G401 (cell line): Measurements from ENCODE around the gene OR6N2. TPM values are rescaled to one million over a fixed set of nuclear protein-coding genes. Genes with fewer than 3 reads are reported as not detected.

ENCODE experiments used
- DNase-seq: peaks from one replicate; pipeline ENCODE4 v3.0.0-alpha.2; 2015; ENCODE audit warnings: low spot score
- in situ Hi-C: cut with HindIII; loops from 2 replicates; pipeline ENCODE4 v1.10.0; 2016; ENCODE audit warnings: low sequenced_read_pairs, mixed read lengths
- total RNA-seq: library from RNA; depleted of rRNA; stranded (reverse); fragments of >200 nt; shearing (Covaris generic); gene quantifications from 2 replicates; pipeline ENCODE4 v1.2.3, GENCODE V29; 2014; rRNA removed

OR6N2 gene
- total RNA-seq, 1 experiment from 2014 or later, result not detected

DNA sequence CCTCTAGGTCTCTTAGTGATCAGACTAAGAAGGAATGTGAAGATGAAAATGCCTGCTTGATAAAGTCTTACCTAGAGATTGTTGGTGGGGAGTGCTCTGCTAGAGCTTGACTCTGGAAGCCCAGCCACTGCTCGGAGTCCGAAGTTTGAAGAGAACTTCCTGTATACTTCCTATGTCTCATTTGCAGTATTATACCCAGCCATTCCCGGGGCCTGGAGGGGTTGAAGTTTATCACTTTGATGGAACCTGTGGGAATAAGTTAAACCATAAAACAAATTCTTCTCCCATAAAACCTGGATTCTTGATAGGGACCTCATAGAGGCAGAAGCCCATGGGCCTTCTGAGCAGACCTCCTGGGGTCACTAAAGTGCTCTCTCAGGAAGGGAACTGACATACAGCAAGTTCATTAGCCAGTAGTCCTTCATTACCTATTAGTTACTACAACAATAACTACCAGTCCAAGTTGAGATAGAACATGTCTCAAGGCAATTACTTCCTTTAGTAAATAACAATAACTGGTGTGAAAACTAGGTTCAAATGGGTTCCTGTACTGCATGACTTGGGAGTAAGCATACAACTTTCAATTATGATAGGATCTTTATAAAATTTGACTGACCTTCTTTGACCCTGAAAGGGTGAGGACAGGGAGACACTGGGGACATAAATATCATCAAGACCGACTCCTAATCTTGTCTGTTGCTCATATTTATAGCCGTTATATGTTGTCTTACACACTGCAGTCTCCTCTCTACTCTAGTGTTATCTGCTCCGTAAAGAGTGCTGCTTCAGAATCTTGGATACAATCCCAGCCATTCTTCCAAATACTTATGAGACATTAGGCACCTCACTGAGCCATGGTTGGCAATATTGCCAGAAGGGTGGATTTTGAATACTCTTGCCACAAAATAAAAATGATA lies 8.8 kb downstream of the OR6N2 start, which contains the start of gene OR6N1:
Gene OR6N1, minus strand, starts transcription at position 246 of the 917 bp plus-strand sequence. CDS start 5,513 bp downstream, outside the sequence.
- DNase-seq, result no peak

DNA sequence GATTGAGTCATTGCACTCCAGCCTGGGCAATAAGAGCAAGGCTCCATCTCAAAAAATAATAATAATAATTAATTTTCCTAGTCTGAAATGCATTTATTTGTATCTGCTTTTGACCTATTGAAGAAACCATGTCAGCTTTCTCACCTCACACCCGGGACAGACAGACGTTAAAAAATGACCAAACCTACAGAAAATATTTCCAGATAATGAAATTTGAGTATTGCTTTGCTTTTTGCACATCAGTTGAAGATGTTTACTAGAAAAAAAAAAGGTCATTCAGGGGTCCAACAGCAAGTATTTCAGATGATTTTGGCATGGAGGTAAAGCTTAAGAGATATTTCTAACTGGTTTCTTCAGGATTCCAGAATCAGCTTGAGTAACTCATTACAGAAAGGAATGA lies 26.6 kb downstream of the OR6N2 start, which contains the start of gene OR6K6:
Gene OR6K6, plus strand, starts transcription at position 301 of the 400 bp plus-strand sequence. CDS start 168 bp downstream, outside the sequence.
- in situ Hi-C loops, result no loop called here
- DNase-seq, result no peak

More for the DNA sequence above, 8.8 kb downstream of the OR6N2 start, which contains the start of gene OR6N1:
- in situ Hi-C loops, result no loop called here

DNA sequence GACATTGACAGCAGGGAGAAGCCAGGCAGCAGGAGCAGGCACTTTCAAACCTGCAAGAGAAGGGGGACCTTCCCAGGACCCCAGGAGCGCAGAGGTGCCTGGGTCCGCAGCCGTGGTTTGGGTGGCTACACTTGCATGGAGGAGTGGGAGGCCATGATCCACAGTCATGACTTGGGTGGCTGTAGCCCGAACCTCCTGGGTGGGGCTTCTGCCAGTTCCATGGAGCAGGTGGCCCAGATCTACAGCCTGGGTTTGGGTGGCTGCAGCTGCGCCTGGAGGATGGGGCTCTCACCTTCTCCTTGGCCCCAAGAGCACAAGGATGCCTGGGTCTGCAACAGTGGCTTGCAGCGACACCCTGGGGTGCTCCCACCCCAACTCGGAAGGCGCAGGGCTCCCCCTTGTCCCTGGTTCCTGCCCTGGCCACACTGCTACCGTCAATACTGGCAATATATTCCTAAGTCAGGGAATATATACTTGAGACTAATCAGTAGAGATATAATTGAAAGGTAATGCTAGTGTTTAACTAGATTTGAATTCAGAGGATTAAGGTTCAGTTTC lies 28.8 kb downstream of the OR6N2 start:
- DNase-seq, result no peak
- in situ Hi-C loops, result no loop called here

DNA sequence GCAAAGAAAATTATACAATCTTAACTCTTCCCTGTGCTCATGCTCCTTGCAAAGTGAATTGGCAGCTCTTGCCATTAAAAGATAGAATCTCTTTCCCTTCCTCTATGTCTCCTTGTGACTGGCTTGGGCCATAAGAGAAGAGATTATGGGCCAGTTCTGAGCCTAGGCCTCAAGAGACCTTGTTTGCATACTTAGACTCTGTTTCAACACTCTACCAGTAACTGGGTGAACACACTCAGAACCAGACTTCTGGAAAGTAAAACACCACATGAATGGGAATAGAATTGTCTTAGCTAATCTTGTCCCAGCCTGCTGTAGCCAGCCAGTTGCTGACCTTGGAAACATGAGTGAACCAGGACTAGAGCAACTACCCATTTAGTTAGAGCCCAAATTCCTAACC lies 45.2 kb downstream of the OR6N2 start:
- no peak for DNase-seq
- in situ Hi-C loops, result no loop called here

DNA sequence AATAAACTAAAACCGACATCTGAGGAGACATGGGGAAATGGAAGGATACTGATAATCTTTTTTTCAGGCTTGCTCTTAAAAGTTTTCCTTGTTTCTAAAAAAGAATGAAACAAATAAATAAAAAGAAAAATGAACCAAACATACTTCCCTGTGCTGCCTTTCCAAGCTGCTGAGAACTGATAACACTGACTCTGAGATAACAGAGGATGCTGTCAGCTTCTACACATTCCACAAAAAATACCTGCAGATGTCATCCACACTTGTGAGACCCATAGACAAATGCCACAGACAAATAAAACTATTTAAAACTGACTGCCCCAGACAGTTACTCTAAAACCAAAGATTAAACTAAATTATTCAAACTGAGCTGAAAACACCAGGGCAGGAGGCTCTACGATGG lies 48.5 kb downstream of the OR6N2 start:
- in situ Hi-C loops, result no loop called here
- DNase-seq, result no peak

DNA sequence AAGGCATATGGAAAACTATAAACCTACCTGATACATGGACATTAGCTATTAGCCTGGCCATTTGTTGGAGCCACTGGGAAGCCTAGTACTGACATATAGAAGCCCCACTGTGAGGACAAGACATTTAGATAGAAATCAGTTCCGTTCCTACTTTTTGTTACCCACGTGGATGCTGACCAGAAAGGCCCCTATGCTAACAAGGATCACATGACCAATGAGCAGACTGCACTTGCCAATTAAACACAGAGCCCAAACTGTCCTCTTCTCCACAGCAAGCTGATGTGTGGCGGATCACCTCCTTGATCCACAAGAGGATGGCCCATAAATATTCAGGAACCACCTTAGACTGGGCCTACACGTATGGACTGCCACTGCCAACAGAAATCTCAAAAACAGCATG lies 49.3 kb downstream of the OR6N2 start:
- in situ Hi-C loops, result no loop called here
- DNase-seq, result no peak

DNA sequence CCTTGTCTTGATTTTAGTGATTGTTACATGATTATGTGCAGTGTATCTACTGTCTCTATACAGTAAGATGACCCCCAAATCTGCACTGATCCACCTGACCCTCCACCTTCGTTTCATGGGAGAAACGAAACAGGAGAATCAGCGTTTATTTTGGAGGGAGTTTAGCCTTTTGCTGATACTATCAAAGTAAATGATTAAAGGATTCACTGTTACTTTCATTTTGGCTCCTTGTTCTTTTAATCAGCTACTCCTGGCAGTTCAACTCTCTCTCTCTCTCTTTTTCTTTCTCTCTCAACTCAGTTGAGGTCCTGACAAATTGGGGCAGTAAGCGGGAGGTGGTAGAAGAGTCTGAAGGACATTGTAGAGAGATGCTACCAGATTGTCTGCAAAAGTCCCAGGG lies 50.6 kb downstream of the OR6N2 start:
- no peak for DNase-seq
- in situ Hi-C loops, result no loop called here

DNA sequence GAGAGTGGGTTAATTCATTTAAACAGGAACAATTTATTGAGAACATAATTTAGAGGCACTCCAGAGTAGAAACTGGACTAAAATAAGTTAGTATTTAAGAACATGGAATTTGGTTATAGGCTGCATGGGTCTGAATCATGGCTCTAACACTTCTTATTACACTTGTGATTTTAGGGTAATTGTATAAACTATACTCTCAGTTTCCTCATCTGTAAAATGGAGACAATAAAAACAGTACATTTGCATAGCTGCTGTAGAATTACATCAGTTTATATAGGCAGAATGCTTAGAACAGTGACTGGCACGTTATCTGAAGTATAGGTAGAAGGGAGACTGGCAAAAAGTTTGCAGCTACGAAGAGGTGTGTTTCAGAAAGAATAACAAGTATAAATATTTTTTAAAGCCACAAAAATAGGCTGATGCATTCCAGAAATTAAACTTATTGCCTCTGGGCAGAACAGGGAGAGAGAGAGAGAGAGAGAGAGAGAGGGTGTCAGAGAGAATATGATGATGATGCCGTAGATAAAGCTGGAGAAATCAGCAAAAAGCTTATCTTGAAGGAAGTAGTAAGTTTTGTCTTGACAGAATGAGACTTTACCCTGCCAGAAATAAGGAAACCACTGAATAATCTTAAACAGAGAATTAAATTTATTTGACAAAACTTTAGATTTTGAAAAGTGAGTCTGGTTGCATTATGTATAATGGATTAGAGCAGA lies 52.3 kb downstream of the OR6N2 start:
- no peak for DNase-seq
- in situ Hi-C loops, result no loop called here

DNA sequence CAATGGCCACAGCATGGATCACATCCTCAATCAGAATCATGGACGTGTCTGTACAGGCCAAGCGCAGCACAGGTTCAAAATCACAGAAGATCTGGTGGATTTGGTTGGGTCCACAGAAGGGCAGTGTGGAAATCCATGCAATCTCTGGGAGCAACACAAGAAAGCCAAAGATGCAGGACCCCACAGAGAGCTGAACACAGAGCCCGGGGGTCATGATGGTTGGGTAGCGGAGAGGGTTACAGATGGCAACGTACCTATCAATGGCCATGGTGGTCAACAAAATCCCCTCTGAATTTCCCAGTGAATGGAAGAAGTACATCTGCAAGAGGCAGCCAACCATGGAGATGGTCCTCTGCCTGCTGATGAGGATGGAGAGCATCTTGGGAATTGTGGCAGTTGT lies 56.6 kb downstream of the OR6N2 start:
- DNase-seq, result no peak
- in situ Hi-C loops, result no loop called here

Other genes with a start within 250 kb of the OR6N2 start
- gene OR6Y1, start 226.8 kb downstream of the OR6N2 start, total RNA-seq, result not detected in 2 replicates
- not detected in 2 replicates for gene OR6P1, start 210.6 kb downstream of the OR6N2 start, total RNA-seq
- not detected in 2 replicates for gene OR10X1, start 201.3 kb downstream of the OR6N2 start, total RNA-seq
- not detected in 2 replicates for gene OR10Z1, start 175.9 kb downstream of the OR6N2 start, total RNA-seq
- not detected in 2 replicates for gene SPTA1, start 94.5 kb downstream of the OR6N2 start, total RNA-seq
- not detected in 2 replicates for gene OR6K2, start 80.6 kb downstream of the OR6N2 start, total RNA-seq
- not detected in 2 replicates for gene OR6K3, start 60.5 kb downstream of the OR6N2 start, total RNA-seq
- gene OR6K6, start 26.5 kb downstream of the OR6N2 start, total RNA-seq, result not detected in 2 replicates
- not detected in 2 replicates for gene OR6N1, start 9.0 kb downstream of the OR6N2 start, total RNA-seq
- gene MNDA, start 50.1 kb upstream of the OR6N2 start, total RNA-seq, result not detected in 2 replicates
- gene PYHIN1, start 150.3 kb upstream of the OR6N2 start, total RNA-seq, result not detected in 2 replicates
- not detected in 2 replicates for gene IFI16, start 228.7 kb upstream of the OR6N2 start, total RNA-seq